Measurements from ENCODE around the gene CHD9.

DNA sequence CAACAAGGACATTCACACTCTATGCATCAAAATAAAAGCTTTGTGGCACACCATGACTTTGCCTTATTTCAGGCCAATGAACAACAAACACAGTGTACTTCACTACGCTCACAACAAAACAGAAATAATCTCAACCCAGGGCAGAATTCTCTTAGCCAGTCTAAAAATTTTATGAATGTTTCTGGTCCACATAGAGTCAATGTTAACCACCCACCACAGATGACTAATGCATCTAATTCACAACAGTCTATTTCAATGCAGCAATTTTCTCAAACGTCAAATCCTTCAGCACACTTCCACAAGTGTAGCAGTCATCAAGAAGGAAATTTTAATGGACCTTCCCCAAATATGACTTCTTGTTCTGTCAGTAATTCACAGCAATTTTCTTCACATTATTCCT, 101.7 kb downstream of the CHD9 start:
- no peak for TF ChIP-seq CTCF (IDR thresholded peaks at IDR 0.05; ENCODE audit: low read length)
- no peak for TF ChIP-seq EZH2 (IDR thresholded peaks at IDR 0.05; ENCODE audit: borderline replicate concordance, low read length)

Measured in OCI-LY1 (cell line).